H1 (cell line): ENCODE measurements around the gene ASRGL1. TPM values are rescaled to one million over a fixed set of nuclear protein-coding genes. Genes with fewer than 3 reads are reported as not detected.

Experiments used
- CTCF ChIA-PET: fragments of 300-600 bp; sonication (Branson Sonifier 250); formaldehyde crosslinking; loops from one replicate; lab custom pipeline; 2021; ENCODE audit not compliant: partially characterized antibody; lab: Charles Lee
- POLR2A ChIA-PET: fragments of 300-600 bp; sonication (Branson Sonifier 250); formaldehyde crosslinking; loops from one replicate; lab custom pipeline; 2021; ENCODE audit warnings: inconsistent platforms; ENCODE audit not compliant: partially characterized antibody; lab: Charles Lee
- DNase-seq, 2 experiments: peaks; one replicate each; pipeline versions ENCODE4 v3.0.0 to v3.0.0-alpha.2; 2010 to 2022; ENCODE audit warnings: low spot score in 2 of 2, low read depth in 1 of 2, mixed read lengths in 1 of 2
- FAIRE-seq: peaks from 2 replicates; lab custom pipeline; 2011; peaks lifted over from hg19 to GRCh38; lab: Jason Lieb, UNC
- H2AFZ ChIP-seq: 2 replicates; pipeline ENCODE4 v1.8.1; 2012; ENCODE audit warnings: low read length, inconsistent platforms
- H2AK5ac ChIP-seq: 2 replicates; pipeline ENCODE4 v1.6.1; 2013; ENCODE audit warnings: low read depth, low read length
- H2BK120ac ChIP-seq: replicated peaks from 2 replicates; pipeline ENCODE3; 2013; ENCODE audit warnings: low read depth, low read length, inconsistent platforms
- H2BK12ac ChIP-seq: 2 replicates; pipeline ENCODE4 v1.6.1; 2013; ENCODE audit warnings: low read depth, low read length
- H2BK15ac ChIP-seq: 2 replicates; pipeline ENCODE4 v1.6.1; 2013; ENCODE audit warnings: low read length
- H2BK20ac ChIP-seq: 2 replicates; pipeline ENCODE4 v1.6.1; 2013; ENCODE audit warnings: low read length
- H2BK5ac ChIP-seq: 2 replicates; pipeline ENCODE4 v1.6.1; 2013; ENCODE audit warnings: low read depth, low read length
- H3K14ac ChIP-seq: 2 replicates; pipeline ENCODE4 v1.6.1; 2013; ENCODE audit warnings: inconsistent platforms; ENCODE audit not compliant: insufficient read length
- H3K18ac ChIP-seq: 2 replicates; pipeline ENCODE4 v1.6.1; 2013; ENCODE audit warnings: low read length; ENCODE audit errors: extremely low read depth
- H3K23ac ChIP-seq: 2 replicates; pipeline ENCODE4 v1.6.1; 2013; ENCODE audit warnings: inconsistent platforms; ENCODE audit not compliant: insufficient read length
- H3K23me2 ChIP-seq: 2 replicates; pipeline ENCODE4 v1.6.1; 2013; ENCODE audit warnings: low read depth, low read length
- H3K27ac ChIP-seq: 2 replicates; pipeline ENCODE4 v1.6.1; 2011; ENCODE audit warnings: low read depth, low read length, inconsistent platforms
- H3K27me3 ChIP-seq, 4 experiments: replicated peaks in 1 of 4; 1 replicate in 1 of 4; 2 replicates in 3 of 4; pipeline versions ENCODE4 v1.6.1 to v1.8.1; 2011 to 2013; ENCODE audit warnings: low read length in 3 of 4, mild to moderate bottlenecking in 3 of 4, inconsistent platforms in 2 of 4, mixed read lengths in 2 of 4, moderate library complexity in 1 of 4; ENCODE audit not compliant: control insufficient read depth in 3 of 4, insufficient read depth in 3 of 4; ENCODE audit errors: extremely low read depth in 1 of 4
- H3K36me3 ChIP-seq, 4 experiments: 2 replicates each; pipeline versions ENCODE4 v1.6.1 to v1.8.1; 2011 to 2013; ENCODE audit warnings: mild to moderate bottlenecking in 4 of 4, low read length in 3 of 4, moderate library complexity in 2 of 4, control low read depth in 1 of 4, inconsistent platforms in 1 of 4; ENCODE audit not compliant: insufficient read depth in 4 of 4, control insufficient read depth in 2 of 4
- H3K4ac ChIP-seq: replicated peaks from 2 replicates; pipeline ENCODE3; 2013; ENCODE audit warnings: low read length, low read depth, mixed read lengths, inconsistent platforms; ENCODE audit not compliant: insufficient read length
- H3K4me1 ChIP-seq, 4 experiments: replicated peaks in 1 of 4; 1 replicate in 1 of 4; 2 replicates in 3 of 4; pipeline versions ENCODE4 v1.6.1 to v1.8.1; 2011 to 2013; ENCODE audit warnings: low read length in 3 of 4, inconsistent platforms in 2 of 4, mixed read lengths in 1 of 4; ENCODE audit not compliant: insufficient read depth in 4 of 4, control insufficient read depth in 3 of 4
- H3K4me2 ChIP-seq, 2 experiments: 2 replicates each; pipeline versions ENCODE4 v1.6.1 to v1.8.1; 2011 to 2013; ENCODE audit warnings: low read depth in 2 of 2, low read length in 2 of 2, control low read depth in 1 of 2, inconsistent platforms in 1 of 2, mild to moderate bottlenecking in 1 of 2; ENCODE audit not compliant: insufficient read depth in 1 of 2
- H3K4me3 ChIP-seq, 4 experiments: fragments of 200-600, 300-600 bp in 1 of 4; sonication (generic), shearing (Covaris generic), sonication (Bioruptor Twin) in 1 of 4; 2 replicates each; pipeline versions ENCODE4 v1.5.1 to v1.8.1; 2011 to 2016; ENCODE audit warnings: low read length in 4 of 4, low read depth in 3 of 4, control low read depth in 2 of 4, inconsistent platforms in 2 of 4, mild to moderate bottlenecking in 2 of 4, mixed read lengths in 1 of 4, moderate library complexity in 1 of 4; ENCODE audit not compliant: insufficient read depth in 2 of 4; ENCODE audit errors: extremely low read depth in 1 of 4
- H3K56ac ChIP-seq: replicated peaks from 2 replicates; pipeline ENCODE3; 2013; ENCODE audit warnings: low read depth, mild to moderate bottlenecking, mixed read lengths, low read length, inconsistent platforms; ENCODE audit not compliant: insufficient read length
- H3K79me1 ChIP-seq: 2 replicates; pipeline ENCODE4 v1.6.1; 2013; ENCODE audit warnings: low read depth, low read length, control low read depth
- H3K79me2 ChIP-seq, 2 experiments: 2 replicates each; pipeline versions ENCODE4 v1.6.1 to v1.8.1; 2012 to 2013; ENCODE audit warnings: low read length in 2 of 2, mild to moderate bottlenecking in 2 of 2, inconsistent platforms in 1 of 2; ENCODE audit not compliant: insufficient read depth in 2 of 2, control insufficient read depth in 1 of 2
- H3K9ac ChIP-seq, 4 experiments: replicated peaks in 1 of 4; 1 replicate in 1 of 4; 2 replicates in 3 of 4; pipeline versions ENCODE4 v1.6.1 to v1.8.1; 2011 to 2013; ENCODE audit warnings: low read depth in 3 of 4, low read length in 3 of 4, control low read depth in 2 of 4, mild to moderate bottlenecking in 2 of 4, moderate library complexity in 2 of 4, inconsistent platforms in 1 of 4; ENCODE audit errors: extremely low read depth in 1 of 4
- H3K9me3 ChIP-seq, 2 experiments: 2 replicates each; pipeline versions ENCODE4 v1.6.1 to v1.8.1; 2012 to 2013; ENCODE audit warnings: mild to moderate bottlenecking in 2 of 2, moderate library complexity in 2 of 2, control low read depth in 1 of 2, inconsistent platforms in 1 of 2, low read depth in 1 of 2, low read length in 1 of 2, mixed read lengths in 1 of 2; ENCODE audit not compliant: insufficient read depth in 2 of 2
- H4K20me1 ChIP-seq, 2 experiments: replicated peaks in 1 of 2; 2 replicates each; pipeline versions ENCODE3 to v1.8.1; 2011 to 2013; ENCODE audit warnings: inconsistent platforms in 2 of 2, low read length in 2 of 2, mild to moderate bottlenecking in 1 of 2; ENCODE audit not compliant: insufficient read depth in 2 of 2, control insufficient read depth in 1 of 2
- H4K5ac ChIP-seq: 2 replicates; pipeline ENCODE4 v1.6.1; 2013; ENCODE audit warnings: low read length, low read depth, mixed read lengths, inconsistent platforms; ENCODE audit not compliant: insufficient read length
- H4K8ac ChIP-seq: 2 replicates; pipeline ENCODE4 v1.8.0; 2013; ENCODE audit warnings: mild to moderate bottlenecking, moderate library complexity, low read length, inconsistent platforms; ENCODE audit not compliant: insufficient read depth; ENCODE audit errors: extremely low read depth
- H4K91ac ChIP-seq: replicated peaks from 2 replicates; pipeline ENCODE3; 2013; ENCODE audit warnings: low read length, mixed read lengths, inconsistent platforms; ENCODE audit not compliant: insufficient read length
- CREB1 ChIP-seq: IDR thresholded peaks from 2 replicates; pipeline ENCODE4 v1.6.1; 2012; ENCODE audit warnings: inconsistent platforms
- EGR1 ChIP-seq: IDR thresholded peaks from 2 replicates; pipeline ENCODE4 v1.6.1; 2011; ENCODE audit warnings: low read depth, low read length, borderline replicate concordance
- EP300 ChIP-seq, 2 experiments: IDR thresholded peaks; 1 replicate in 1 of 2; 2 replicates in 1 of 2; pipeline ENCODE4 v1.6.1; 2011 to 2012; ENCODE audit warnings: low read depth in 2 of 2, low read length in 2 of 2, mild to moderate bottlenecking in 2 of 2, borderline replicate concordance in 1 of 2, inconsistent platforms in 1 of 2, moderate library complexity in 1 of 2
- EZH2 ChIP-seq: fragments of 200-600 bp; sonication (generic); IDR thresholded peaks from 2 replicates; pipeline ENCODE4 v1.7.1; 2012; ENCODE audit warnings: low read depth, mild to moderate bottlenecking, moderate library complexity, low read length, inconsistent platforms; ENCODE audit not compliant: severe bottlenecking
- GABPA ChIP-seq: IDR thresholded peaks from 2 replicates; pipeline ENCODE4 v1.6.1; 2011; ENCODE audit warnings: mild to moderate bottlenecking, low read length, moderate library complexity, borderline replicate concordance; ENCODE audit not compliant: insufficient read depth
- GTF2F1 ChIP-seq: IDR thresholded peaks from 2 replicates; pipeline ENCODE4 v1.6.1; 2012; ENCODE audit warnings: low read depth, low read length, improper control_type of control experiment, borderline replicate concordance
- POLR2A ChIP-seq, 2 experiments: IDR thresholded peaks; 1 replicate in 1 of 2; 2 replicates in 1 of 2; pipeline ENCODE4 v1.6.1; 2011; ENCODE audit warnings: low read depth in 2 of 2, low read length in 2 of 2, mild to moderate bottlenecking in 2 of 2; ENCODE audit errors: control extremely low read depth in 1 of 2
- POLR2AphosphoS5 ChIP-seq: IDR thresholded peaks from 2 replicates; pipeline ENCODE4 v1.6.1; 2011; ENCODE audit warnings: low read depth, low read length
- RBBP5 ChIP-seq: IDR thresholded peaks from 2 replicates; pipeline ENCODE4 v1.7.1; 2012; ENCODE audit warnings: low read depth, mild to moderate bottlenecking, inconsistent platforms, low read length, moderate library complexity, borderline replicate concordance
- RXRA ChIP-seq: IDR thresholded peaks from 2 replicates; pipeline ENCODE4 v1.6.1; 2011; ENCODE audit warnings: low read depth, mild to moderate bottlenecking, low read length, moderate library complexity; ENCODE audit not compliant: insufficient read depth
- SIN3A ChIP-seq, 2 experiments: IDR thresholded peaks in 1 of 2; conservative IDR thresholded peaks in 1 of 2; 2 replicates each; pipeline ENCODE4 v1.6.1; 2011 to 2012; ENCODE audit warnings: low read length in 2 of 2, improper control_type of control experiment in 1 of 2, low read depth in 1 of 2, mild to moderate bottlenecking in 1 of 2
- SP1 ChIP-seq: IDR thresholded peaks from 2 replicates; pipeline ENCODE4 v1.6.1; 2011; ENCODE audit warnings: low read depth, low read length
- SRF ChIP-seq: IDR thresholded peaks from 2 replicates; pipeline ENCODE4 v1.6.1; 2011; ENCODE audit warnings: mild to moderate bottlenecking, low read depth, low read length, moderate library complexity
- SUZ12 ChIP-seq: fragments of 200-600 bp; sonication (generic); IDR thresholded peaks from 2 replicates; pipeline ENCODE4 v1.6.1; 2012; ENCODE audit warnings: mild to moderate bottlenecking, inconsistent platforms, low read length, moderate library complexity, mixed read lengths
- WGBS, 2 experiments: shearing (Covaris generic) in 1 of 2; methylation state at CpG; one replicate each; pipeline versions ENCODE4 v1.1.6 to v1.1.7; 2013 to 2015; ENCODE audit warnings: low lambda C conversion rate in 2 of 2, mixed read lengths in 2 of 2, inconsistent platforms in 1 of 2, low coverage in 1 of 2, missing lambda C conversion rate in 1 of 2; ENCODE audit not compliant: insufficient replicate concordance in 2 of 2, insufficient coverage in 1 of 2, insufficient read length in 1 of 2; ENCODE audit errors: extremely low coverage in 1 of 2, missing lambda C conversion rate in 1 of 2; 5-methylcytosine and 5-hydroxymethylcytosine counted together
- polyA plus RNA-seq, 7 experiments: library from polyadenylated mRNA; depleted of rRNA in 3 of 7; stranded (reverse) in 5 of 7; unstranded in 2 of 7; fragments of >200 nt in 5 of 7; fragments of 200-250 nt in 2 of 7; gene quantifications; 1 replicate in 5 of 7; 2 replicates in 1 of 7; 4 replicates in 1 of 7; pipeline versions ENCODE4 v1.2.1 to v1.2.3, GENCODE V29; 2011 to 2013; ENCODE audit warnings: missing spikeins in 2 of 7, mixed read lengths in 2 of 7
- total RNA-seq: library from RNA; stranded (reverse); fragmentation: NEBNext Ultra II Directional; extraction: Animal tissue kit (Norgen Biotek cat#: 25700); gene quantifications from 2 replicates; pipeline ENCODE4 v1.2.1, GENCODE V29; 2021

The ASRGL1 gene
- total and polyA plus RNA-seq, 2 of the 8 experiments (the other 6 are each of a cell fraction or from before 2014, with no cell fraction given): 19.9 to 23.5 TPM

DNA sequence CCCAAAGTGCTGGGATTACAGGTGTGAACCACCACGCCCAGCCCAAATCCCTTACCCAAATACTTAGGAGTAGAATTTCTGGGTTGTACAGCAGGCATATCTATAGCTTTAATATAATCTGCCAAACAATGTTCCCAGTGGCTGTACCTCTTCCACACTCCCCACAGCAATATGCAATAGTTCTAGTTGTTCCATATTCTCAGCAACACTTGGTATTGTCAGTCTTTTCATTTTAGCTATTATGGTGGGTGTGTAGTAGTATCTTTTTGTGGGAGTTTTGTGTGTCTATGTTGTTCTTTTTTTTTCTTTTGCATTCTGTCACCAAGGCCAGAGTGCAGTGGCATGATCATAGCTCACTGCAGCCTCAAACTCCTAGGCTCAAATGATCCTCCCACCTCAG is 100.4 kb downstream of the ASRGL1 start:
- H2AFZ ChIP-seq: no peak overlapping the region
- TF ChIP-seq GTF2F1 (no peak), RBBP5 (no peak), SIN3A (conservative IDR thresholded peaks at IDR 0.05 in 1 of 2, IDR thresholded peaks at IDR 0.05 in 1 of 2; ENCODE audit: low read depth in 1 of 2, low read length in 2 of 2) (no peak), SRF (no peak), EGR1 (no peak), POLR2A (IDR thresholded peaks at IDR 0.05; ENCODE audit: control extremely low read depth in 1 of 2, low read depth in 2 of 2, low read length in 2 of 2) (no peak), EZH2 (no peak), EP300 (IDR thresholded peaks at IDR 0.05; ENCODE audit: borderline replicate concordance in 1 of 2, low read depth in 2 of 2, low read length in 2 of 2) (no peak), GABPA (no peak), POLR2AphosphoS5 (no peak), SUZ12 (no peak), SP1 (no peak), CREB1 (no peak), RXRA (no peak)

More for the DNA sequence above, 100.4 kb downstream of the ASRGL1 start:
- Histone ChIP-seq H3K36me3 (no peaks in the 10 kb centered on the region), H2BK12ac (no peak overlapping the region), H4K91ac (no peak overlapping the region), H3K9me3 (no peaks in the 10 kb centered on the region), H4K20me1 (no peaks in the 10 kb centered on the region), H3K18ac (no peak overlapping the region), H3K4ac (no peak overlapping the region), H2BK5ac (no peak overlapping the region), H2BK20ac (no peak overlapping the region), H4K8ac (no peak overlapping the region), H2BK120ac (no peak overlapping the region), H3K27me3 (no peaks in the 10 kb centered on the region), H2AK5ac (no peak overlapping the region), H3K4me3 (no peak overlapping the region), H3K9ac (no peak overlapping the region), H3K79me2 (no peaks in the 10 kb centered on the region), H3K4me2 (no peak overlapping the region), H3K79me1 (no peaks in the 10 kb centered on the region), H3K23me2 (no peaks in the 10 kb centered on the region), H4K5ac (no peak overlapping the region), H3K23ac (no peak overlapping the region), H3K14ac (no peak overlapping the region), H2BK15ac (no peak overlapping the region), H3K56ac (no peak overlapping the region), H3K4me1 (peaks cover 0 to 2% (median 0%) of the 10 kb centered on the region in 4 experiments; a peak in 2 of 7 replicates), H3K27ac (no peak overlapping the region)
- 46% methylated on average over 1 of the region's 1 CpG; no CpG with 5 or more reads in 1 of the 2 experiments for WGBS, 2 experiments
- ChIA-PET POLR2A (interaction anchor here (1.1 kb wide), 2 partner anchors 9 to 11 kb away, joined by 3 read pairs; no protein-coding TSS in a partner anchor), CTCF (interaction anchor here (0.8 to 2.4 kb wide), 7 partner anchors 13 to 113 kb away, joined by 3 to 11 read pairs (median 4); no protein-coding TSS in a partner anchor)
- no peak for DNase-seq
- no peak for FAIRE-seq
